Activated CD8-positive, alpha-beta memory T cell treated with anti-CD3 and anti-CD28 coated beads, Interleukin-2, amount 50 U/mL, for 1 hour (primary cell): ENCODE data around the gene KNDC1.
"Not testable (repeated sequence)": the region's sequence is repeated elsewhere in the genome, so short reads cannot be mapped to it uniquely, and the experiment has no call there.

Experiments used
- DNase-seq: peaks from one replicate; pipeline ENCODE4 v3.0.0-alpha.2; 2020; ENCODE audit errors: extremely low read depth

The KNDC1 gene

DNA sequence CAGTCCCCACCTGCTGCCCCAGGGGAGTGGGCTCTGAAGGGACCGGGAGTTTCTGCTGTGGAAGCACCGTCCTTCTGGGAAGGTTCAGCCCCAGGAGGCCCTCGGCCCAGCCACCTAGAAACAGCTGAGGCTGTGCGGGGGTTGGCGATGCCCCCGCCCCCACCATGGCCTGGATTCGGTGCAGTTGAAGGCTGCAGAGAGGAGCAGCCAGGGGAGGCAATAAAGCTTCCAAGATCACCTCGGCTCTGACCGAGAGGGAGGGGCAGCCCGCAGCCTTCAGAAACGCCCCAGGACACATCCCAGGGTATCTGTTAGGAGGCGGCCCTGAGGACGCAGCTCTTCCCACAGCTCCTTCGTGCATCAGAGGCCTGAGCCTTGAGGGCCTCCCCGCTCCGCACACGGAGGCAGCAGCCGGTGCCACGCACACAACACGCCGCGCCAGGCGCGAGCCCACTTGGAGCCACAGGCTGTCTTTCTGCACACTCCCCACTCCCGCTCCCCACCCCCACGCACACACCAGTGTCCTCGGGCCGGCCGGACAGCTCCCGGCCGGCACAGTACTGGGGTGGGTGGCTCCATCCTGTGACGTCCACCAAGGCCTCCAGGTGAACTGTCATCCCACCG is 1.6 kb downstream of the KNDC1 start:
- no peak for DNase-seq

DNA sequence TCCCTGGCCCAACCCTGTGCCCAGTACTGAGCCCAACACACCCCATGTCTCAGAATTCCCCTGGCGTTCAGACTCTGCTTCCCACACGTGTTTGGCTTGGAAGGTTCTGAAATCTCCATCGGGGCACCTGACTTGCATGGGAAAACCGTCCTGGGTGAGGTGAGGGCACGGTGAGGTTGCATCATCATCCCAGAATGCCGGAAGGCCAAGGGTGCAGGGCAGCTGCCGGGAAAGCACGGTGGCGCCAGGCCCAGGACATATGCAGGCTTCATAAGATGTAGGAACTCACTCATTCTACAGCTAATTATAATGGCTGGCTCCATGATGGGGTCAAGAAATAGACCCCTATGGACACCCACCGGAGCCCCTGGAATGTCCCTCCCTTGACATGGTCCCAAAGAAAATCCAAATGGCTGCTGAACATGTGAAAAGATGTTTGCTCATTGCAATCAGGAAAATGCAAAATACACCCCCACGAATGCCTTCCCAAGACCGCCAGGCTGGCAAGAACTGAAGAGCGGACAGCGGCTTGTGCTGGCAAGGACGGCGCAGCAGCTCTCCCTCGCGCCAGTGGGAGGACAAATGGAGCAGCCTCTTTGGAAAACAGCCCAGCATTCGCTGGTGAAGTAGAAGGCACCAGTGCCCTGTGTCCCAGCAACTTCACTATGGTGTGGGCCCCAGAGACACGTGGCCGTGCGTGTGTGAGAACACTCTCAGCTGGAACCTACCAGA is 2.3 kb downstream of the KNDC1 start:
- no peak for DNase-seq

DNA sequence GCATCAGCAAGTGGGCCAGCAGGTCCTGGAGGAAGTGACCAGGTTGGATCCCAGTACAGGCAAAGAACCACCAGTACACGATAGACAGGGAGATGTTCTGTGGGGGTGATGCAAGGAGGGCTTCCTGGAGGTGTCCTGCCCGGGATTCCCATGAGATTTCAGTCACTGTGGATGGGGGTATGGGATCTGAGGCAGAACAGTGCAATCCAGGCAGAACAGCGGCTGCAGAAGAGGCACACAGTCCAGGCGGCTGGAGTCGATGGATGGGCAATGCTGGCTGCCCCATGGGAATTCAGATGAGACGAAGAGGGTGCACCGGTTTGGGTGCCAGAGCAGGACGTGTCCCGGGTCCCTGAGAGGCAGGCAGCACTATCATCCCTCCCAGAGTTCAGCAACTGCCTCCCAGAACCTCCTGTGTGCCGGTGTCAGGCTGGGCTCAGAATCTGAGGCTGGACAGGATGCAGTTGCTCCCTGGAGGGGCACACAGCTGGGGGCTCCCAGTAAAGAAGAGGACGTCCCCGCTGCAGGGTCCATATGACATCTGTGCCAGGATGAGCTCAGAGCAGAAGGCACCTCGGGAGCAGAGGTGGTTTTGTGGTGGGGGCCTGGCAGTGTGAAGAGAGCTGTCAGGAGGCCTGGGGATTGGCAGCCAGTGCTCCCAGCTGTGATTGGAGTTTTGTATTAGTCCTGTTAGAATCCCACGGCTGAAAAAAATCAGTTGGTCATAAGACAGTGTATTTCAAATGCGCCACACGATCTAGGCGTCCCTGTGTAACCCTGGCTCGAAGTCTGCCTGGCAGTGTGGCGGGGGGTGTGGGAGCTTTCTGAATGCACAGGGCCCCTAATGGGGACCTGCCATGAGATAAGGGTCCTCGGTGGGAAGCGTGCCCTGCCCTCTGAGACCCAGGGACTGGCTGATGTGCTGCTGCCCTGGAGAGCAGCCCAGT is 3.2 kb downstream of the KNDC1 start:
- no peak for DNase-seq

DNA sequence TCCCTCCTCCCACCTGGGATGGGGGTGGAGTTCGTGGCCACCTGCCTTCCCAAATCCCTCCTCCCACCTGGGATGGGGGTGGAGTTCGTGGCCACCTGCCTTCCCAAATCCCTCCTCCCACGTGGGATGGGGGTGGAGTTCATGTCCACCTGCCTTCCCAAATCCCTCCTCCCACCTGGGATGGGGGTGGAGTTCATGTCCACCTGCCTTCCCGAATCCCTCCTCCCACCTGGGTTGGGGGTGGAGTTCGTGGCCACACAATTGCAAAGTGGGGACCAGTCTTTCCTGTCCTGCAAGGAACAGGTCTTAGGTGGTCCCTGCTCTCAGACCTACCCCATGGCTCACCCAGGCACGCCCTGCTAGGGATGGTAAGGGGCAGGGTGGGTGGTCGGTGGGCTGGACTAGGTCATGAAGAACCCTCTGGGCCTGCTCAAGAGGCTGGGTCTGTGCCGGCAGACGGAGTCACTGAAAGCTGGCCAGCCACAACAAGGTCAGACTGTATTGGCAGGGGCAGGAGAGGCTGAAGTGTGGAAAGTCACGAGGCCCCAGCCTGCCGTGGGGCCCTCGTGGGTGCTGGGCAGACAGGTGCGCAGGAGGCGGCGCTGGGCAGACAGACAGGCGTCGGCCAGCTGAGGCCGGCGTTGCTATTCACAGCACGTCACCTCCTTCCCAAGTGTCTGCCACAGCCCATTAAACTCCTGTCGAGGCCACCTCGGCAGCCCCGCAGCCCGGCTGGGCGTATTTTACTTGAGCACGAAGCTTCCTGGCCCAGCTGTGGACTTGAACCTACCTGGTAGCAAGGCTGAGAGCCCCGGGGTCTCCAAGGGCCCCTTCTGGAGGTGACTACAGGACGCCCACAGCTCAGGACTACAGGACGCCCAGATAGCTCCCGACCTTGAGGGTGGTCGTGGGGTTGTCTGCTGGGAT is 4.1 kb downstream of the KNDC1 start:
- no peak for DNase-seq

DNA sequence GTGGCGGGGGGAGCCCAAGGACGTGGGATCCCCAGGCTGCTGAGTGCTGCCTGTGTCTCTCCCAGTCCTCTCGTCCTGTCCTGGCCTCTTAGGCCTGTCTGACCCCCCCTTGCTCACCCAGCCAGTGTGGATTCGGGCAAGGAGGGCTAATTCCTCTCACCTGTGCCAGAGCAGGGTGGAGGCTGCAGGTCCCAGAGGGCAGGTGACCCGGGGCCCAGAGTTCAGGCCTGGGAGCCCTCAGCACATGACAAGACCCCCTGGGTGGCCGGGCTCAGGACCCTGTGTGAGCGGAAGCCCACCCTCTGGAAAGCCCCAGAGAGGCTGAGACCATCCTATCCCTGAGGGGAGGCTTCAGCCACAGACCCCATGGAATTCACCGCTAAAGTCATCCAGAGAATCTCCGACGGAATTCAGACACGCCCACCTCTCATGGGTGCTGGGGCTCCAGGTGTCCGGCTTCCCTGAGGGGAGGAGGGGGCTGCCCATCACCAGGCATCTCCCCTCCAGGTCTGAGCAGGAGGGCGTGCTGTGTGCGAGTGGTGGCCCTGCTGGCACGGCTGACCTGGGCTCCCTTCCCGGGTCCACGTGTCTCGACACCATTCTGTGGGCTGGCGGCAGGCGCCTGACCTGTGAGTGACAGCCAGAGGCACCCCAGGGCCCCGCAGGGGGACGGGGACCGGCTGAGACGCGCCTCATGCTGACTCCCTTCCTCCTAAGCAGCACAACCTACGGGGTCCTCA is 5.0 kb downstream of the KNDC1 start:
- no peak for DNase-seq

DNA sequence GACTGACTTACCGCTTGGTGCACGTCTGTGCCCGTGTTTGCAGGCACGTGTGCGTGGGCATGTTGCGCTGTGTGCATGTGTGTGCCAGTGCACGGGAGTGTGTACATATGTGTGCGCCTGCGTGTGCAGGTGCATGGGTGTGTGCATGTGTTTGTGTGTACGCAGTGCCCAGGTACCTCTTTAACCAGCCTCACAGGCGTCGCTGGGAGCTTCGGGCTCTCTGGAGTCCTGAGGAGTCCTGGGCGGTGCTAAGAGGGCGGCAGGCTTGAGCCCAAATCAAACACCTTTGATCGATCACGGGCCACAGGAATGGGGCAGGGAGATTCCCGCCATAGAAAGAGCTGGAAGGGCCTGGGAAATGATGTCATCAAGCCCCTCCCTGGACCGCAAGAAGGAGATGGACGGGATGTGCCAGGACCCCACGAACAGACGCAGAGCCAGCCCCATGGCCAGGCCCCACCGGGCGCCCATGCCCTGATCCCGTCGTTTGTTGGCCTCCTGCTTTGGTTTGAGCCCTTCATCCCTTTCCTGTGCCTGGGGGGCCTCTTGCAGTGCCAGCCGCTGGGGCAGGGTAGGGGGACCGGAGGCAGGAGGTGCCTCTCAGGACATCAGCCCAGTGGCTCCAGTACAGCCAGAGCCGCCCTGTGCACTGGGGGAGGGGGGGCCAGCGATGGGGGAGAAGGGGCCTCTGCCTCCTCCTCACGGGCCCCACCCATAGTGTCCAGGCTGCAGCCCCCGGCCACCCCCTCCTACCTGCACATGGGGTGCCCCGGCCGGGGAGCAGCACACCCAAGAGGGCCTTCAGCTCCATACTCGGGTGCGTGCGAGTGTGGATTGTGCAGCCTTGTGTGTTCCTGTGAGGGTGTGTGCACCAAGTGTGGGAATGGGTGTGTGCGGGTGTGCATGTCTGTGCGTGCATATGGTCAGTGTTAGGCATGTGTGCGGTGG is 5.8 kb downstream of the KNDC1 start:
- DNase-seq, result no peak

DNA sequence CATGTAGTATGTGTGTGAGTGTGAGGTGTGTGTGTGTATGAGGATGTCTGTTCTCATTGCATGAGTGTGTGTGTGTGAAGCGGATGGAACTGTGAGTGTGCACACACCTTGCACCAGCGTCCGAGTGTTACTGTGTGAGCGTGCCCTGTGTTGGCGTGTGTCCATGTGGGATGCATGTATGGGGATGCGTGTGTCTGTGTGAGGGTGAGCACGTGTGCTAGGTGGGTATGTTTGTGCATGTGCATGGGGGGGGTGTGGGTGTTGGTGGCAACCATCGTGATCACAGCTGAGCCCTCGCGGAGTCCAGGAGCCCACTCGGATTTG is 6.4 kb downstream of the KNDC1 start:
- no peak for DNase-seq

DNA sequence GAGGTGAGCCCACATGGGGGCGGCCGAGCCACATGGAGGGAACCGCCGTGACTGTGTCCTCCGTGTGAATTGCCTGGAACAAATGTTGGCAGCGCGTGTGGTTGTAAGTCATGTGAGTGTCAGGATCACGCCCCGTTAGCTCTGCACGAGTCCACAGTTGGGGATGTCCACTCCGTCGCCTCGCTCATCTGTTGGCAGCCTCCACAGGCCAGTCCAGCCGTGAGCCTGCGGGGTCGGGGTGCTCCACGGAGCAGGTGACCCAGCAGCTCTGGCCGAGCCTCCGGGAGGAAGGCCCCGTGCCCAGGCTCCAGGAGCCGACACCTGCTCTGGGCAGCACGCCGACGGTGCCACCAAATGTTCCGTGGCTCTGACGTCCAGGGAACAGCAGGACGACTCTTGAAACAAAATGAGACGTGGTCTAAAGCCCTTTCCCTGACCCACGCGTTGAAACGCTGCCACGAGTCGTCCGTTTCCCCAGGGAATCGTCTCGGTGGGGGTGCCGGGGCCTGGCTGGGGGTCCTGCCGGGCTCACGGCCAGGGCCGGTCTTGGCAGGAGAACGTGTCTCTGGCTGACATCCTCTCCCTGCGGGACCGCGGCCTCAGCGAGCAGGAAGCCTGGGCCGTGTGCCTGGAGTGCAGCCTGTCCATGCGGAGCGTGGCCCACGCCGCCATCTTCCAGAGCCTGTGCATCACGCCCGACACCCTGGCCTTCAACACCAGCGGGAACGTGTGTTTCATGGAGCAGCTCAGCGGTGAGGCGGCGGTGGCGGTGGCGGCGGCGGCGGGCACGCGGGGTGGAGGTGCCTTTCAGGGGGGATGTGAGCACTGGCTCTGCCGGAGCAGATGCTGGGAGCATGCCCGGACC is 7.0 kb downstream of the KNDC1 start:
- DNase-seq, result no peak

DNA sequence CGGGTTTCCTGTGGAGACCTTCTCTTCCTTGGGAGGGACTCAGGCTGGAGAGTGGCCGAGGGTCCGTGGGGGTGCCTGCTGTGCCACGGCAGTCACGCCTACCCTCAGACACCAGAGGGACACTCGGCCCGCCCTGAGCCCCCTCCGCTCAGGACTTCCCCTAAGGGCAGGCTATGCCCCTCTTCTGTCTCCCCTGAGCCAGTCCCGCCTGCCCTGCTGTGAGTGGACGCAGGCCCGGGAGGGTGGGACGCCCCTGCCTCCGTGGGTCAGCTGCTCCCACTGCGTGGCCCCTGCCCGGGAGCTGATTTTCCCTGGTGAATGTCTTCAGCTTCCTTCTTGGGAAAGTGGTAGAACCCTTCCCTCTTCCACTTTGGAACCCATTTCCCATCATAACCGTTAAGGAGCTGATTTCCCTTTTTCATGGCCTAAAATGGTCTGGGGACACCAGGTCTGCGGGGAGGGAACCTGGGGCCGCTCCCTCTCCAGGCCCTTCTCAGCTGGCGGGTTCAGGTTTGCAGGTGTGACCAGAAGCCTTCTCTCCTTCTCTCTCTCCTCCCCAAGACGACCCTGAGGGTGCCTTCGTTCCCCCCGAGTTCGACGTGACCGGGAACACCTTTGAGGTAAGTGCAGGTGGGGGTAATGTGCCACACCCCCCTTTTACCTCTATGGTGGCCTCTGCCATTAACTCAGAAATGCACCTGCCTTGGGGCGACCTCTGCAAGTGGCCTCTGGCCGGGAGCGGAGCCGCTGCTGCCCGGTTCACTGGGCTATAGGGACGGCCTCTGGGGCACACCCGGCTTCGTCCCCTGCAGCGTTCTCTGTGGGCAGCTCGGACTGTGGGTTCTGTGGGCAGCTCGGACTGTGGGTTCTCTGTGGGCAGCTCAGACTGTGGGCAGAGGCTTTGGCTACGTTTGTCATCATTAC is 7.9 kb downstream of the KNDC1 start:
- DNase-seq, result no peak

DNA sequence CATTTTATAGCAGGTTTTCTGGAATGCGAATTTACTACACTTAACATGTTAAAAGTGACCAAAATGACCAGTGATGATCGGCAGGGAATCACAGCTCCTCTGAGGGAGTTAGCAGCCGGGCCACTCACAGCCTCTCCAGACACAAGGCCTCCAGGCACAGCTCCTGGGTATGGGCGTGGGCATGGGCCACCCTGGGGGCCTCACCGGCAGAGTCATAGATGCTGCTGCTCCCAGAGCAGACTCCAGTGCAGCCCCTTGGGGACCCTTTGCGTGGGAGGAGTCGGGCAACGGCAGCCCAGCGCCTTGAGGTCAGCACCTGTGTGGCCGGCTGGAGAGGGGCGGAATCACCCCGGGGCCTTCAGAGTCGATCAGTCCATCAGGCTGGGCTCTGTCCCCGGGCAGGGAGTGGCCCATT is 8.6 kb downstream of the KNDC1 start:
- DNase-seq, result no peak

DNA sequence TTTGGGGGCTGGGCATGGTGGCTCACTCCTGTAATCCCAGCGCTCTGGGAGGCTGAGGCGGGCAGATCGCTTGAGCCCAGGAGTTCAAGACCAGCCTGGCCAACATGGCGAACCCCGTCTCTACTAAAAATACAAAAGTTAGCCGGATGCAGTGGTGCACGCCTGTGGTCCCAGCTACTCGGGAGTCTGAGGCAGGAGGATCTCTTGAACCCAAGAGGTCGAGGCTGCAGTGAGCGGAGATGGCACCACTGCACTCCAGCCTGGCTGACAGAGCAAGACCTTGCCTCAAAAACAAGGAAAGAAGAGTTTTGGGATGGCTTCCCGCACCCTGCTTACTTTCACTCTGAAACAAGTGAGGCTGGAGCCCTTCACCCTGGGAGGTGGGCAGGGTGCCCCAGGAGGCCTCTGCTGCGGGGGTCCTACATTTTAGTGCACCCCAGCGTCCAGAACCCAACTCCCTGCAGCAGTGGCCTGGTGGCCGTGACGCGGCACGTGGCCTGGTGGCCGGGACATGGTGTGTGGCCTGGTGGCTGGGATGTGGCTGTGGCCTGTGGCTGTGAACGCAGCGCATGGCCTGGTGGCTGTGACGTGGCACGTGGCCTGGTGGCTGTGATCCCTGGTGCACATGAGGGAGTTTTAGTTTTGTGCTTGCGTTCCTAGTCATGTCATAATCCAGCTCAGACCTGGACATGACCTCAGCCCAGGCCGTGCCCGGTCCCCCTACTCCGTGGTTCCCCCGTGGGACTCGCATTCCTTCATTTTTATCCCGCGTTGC is 9.3 kb downstream of the KNDC1 start:
- DNase-seq, result no peak

DNA sequence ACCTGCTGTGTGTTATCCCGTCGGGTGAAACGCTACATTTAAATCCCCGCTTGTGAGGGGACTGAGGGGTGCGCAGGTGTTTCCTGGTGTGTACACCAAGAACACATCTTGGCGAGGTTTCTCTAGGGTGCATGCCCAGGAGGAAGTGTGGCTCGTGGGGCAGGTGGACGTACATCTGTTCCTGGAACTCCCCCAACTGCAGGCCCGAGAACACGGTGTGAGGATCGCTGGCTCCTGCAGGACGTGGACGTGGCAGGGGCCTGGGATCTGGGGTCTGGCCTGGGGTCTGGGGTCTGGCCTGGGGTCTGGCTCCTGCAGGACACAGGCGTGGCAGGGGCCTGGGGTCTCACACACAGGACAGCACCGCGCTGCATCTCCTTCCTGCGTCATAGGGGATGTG is 10.1 kb downstream of the KNDC1 start:
- DNase-seq, result no peak

DNA sequence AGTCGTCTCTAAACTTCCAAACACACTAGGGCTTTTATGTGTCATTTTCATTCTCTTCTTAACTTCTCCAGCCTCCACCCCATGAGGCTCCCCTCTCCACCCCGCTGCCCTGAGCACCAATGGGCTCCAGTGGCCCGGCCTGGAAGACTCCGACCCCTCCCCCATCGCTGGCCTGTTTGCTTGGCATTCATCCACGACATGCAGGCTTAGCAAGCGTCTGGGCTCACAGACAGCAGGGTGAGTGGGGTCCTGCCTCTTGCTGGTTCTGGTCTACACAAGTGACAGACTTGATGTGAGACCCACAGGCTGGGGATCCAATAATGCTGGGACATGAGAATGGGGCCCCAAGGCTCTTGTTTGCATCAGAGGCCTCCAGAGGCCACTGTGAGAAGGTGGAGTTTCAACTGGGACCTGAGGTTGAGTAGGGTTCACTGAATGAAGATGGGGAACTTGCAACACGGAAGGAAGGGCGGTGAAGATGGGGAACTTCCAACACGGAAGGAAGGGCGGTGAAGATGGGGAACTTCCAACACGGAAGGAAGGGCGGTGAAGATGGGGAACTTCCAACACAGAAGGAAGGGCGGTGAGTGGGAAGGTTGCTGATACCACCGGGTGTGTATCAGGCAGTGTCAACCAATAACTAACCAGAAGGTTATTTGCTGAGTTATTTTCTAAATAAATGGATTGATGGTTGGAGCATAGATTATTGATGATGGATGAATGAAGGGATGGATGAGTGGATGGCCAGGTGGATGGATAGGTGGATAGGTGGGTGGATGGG is 14.0 kb downstream of the KNDC1 start:
- no peak for DNase-seq

DNA sequence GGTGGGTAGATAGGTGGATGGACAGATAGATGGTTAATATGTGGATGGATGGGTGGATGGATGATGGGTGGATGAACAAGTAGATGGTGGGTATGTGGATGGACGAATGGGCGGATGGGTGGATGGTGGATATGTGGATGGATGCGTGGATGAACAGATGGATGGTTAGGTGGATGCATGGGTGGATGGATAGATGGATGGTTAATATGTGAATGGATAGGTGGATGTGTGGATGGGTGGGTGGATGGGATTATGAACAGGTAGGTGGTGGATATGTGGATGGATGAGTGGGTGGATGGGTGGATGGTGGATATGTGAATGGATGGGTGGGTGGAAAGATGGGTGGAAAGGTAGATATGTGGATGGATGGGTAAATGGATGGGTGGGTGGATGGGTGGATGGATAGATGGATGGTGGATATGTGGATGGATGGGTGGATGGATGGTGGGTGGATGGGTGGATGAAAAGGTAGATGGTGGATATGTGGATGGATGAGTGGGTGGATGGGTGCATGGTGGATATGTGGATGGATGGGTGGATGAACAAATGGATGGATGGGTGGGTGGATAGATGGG is 14.8 kb downstream of the KNDC1 start:
- no peak for DNase-seq

DNA sequence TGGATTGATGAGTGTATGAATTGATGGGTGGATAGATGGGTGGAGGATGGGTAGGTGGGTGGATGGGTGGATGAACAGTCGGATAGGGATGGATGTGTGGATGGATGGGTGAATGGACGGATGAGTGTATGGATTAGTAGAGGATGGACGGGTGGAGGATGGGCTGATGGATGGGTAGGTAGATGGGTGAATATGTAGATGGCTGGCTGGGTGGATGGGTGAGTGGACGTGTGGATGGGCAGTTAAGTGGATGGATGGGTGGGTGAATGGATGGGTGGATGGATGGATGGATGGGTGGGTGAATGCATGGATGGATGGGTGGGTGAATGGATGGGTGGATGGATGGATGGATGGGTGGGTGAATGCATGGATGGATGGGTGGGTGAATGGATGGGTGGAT is 15.6 kb downstream of the KNDC1 start:
- DNase-seq, result not testable (repeated sequence)

DNA sequence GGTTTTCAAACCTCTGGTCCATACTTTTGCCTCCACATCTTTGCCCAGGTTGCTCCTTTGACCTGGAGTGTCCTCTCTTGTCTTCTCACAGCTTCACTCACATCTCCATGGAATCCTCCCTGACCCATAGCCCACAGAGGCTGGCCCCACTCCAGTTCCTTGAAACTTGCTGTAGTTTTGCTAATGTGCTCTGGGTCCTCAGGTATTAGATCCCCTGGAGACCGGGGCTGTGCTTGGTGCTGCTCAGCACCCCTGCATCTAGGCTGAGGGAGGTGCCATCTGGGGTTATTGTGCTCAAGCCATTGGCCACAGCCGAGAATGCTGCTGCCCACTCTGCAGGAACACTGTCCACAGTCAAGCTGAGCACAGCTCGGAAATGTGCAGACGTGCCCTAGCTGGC is 16.5 kb downstream of the KNDC1 start:
- DNase-seq, result no peak
